Choroid plexus epithelial cell (primary cell): ENCODE results near the gene FAR2.
"Not testable (repeated sequence)": the region's sequence is repeated elsewhere in the genome, so short reads cannot be mapped to it uniquely, and the experiment has no call there.

Experiments used
- DNase-seq: peaks from one replicate; pipeline ENCODE4 v3.0.0-alpha.2; 2010; ENCODE audit warnings: low read depth
- H3K4me3 ChIP-seq: 2 replicates; pipeline ENCODE4 v1.5.1; 2011; ENCODE audit warnings: low read depth, mild to moderate bottlenecking, control low read depth, low read length, moderate library complexity
- TF ChIP-seq, protein P1 (sequence below): conservative IDR thresholded peaks from 2 replicates; pipeline ENCODE4 v1.5.1; 2011; ENCODE audit warnings: low read depth, mild to moderate bottlenecking, control low read depth, inconsistent platforms, low read length, moderate library complexity

Gene FAR2

DNA sequence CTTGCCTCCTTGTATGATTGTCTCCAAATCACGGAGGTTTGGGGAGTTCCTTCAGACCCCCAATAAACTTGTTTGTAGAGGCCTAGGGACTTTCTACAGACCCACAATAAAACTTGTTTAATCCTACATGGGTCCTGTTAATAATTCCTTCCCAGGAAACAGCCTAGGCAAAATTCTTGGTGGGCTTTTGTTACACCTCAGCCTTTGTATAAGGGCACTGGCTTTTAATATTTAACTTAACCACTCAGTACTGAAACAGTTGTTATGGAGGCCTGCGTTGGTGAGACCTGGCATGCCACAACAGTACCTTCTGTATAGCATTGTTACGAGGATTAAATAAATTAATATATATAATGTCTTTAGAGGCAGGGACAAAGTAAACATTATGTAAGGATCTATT is 32.7 kb upstream of the FAR2 start:
- H3K4me3 ChIP-seq, result no peak overlapping the region
- TF ChIP-seq, protein P1, sequence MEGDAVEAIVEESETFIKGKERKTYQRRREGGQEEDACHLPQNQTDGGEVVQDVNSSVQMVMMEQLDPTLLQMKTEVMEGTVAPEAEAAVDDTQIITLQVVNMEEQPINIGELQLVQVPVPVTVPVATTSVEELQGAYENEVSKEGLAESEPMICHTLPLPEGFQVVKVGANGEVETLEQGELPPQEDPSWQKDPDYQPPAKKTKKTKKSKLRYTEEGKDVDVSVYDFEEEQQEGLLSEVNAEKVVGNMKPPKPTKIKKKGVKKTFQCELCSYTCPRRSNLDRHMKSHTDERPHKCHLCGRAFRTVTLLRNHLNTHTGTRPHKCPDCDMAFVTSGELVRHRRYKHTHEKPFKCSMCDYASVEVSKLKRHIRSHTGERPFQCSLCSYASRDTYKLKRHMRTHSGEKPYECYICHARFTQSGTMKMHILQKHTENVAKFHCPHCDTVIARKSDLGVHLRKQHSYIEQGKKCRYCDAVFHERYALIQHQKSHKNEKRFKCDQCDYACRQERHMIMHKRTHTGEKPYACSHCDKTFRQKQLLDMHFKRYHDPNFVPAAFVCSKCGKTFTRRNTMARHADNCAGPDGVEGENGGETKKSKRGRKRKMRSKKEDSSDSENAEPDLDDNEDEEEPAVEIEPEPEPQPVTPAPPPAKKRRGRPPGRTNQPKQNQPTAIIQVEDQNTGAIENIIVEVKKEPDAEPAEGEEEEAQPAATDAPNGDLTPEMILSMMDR, result no peak
- DNase-seq, result no peak

DNA sequence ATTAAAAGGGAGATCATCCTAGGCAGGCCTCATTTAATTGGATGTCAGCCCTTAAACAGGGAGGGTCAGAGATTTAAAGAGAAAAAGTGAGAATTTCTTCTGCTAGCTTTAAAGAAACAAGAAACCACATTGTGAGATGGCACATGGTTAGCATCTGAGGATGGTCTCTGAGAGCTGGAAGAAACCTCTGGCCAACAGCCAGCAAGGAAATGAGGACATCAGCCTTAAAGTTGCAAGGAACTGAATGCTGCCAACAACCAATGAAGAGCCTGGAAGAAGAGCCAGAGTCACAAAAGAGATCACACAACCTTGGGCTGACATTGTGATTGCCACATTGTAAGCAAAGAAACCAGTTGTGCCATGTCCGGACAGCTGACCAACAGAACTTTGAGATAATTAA is 17.5 kb upstream of the FAR2 start:
- DNase-seq, result peak; percentile 83
- TF ChIP-seq, protein P1, result no peak
- H3K4me3 ChIP-seq, result no peak overlapping the region

DNA sequence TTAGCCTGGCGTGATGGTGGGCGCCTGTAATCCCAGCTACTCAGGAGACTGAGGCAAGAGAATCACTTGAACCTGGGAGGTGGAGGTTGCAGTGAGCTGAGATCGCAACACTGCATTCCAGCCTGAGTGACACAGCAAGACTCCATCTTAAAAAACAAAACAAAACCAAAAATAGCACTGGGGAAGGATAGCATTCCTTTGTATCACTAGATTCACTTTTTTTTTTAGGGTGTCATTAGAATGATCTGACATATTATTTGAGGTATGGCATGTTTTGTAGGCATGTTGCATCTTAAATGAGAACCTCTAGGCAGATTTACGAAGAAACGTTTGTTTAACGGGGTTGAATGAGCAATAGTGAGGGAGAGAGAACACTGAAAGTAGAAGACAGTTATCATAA is 16.8 kb upstream of the FAR2 start:
- no peak overlapping the region for H3K4me3 ChIP-seq
- TF ChIP-seq, protein P1, result no peak
- DNase-seq, result peak; percentile 40

DNA sequence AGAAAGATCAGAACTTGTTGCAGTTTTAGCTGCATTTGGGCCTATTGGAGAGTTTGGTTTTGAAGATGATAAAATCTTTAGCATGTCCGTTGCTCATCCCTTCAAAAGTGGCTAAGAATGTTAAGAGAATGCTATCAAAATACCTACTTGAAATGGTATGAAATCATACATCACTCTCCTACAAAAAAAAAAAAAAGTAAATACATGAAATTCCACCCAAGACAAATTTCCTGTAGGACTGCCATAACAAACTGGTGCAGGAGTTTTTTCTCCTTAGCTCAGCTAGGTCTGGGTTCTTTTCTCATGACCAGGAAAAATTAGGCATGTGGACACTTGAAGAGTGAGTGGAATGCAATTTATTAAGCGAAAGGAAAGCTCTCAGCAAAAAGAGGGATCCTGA is 15.9 kb upstream of the FAR2 start:
- H3K4me3 ChIP-seq, result no peak overlapping the region
- no peak for DNase-seq
- TF ChIP-seq, protein P1, result no peak

DNA sequence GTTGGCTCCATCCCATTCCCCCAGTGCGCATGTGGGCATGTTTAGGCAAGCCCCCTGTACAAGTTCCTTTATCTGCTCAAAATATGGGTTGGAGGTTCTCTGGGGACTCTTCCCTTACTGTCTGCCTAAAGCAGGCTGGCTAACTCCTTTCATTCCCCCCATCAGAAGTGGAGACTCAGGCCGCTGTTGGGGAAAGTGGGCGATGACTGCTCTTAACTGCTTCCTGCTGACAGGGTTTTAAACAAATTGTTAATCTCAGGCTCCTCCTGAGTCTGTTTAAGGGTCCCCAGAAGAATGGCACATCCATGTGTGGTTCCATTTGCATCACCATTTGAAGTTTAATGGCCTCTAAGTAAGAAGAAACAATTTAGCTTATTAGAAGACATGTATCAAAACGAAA is 15.4 kb upstream of the FAR2 start:
- TF ChIP-seq, protein P1, result no peak
- no peak overlapping the region for H3K4me3 ChIP-seq
- DNase-seq, result no peak

DNA sequence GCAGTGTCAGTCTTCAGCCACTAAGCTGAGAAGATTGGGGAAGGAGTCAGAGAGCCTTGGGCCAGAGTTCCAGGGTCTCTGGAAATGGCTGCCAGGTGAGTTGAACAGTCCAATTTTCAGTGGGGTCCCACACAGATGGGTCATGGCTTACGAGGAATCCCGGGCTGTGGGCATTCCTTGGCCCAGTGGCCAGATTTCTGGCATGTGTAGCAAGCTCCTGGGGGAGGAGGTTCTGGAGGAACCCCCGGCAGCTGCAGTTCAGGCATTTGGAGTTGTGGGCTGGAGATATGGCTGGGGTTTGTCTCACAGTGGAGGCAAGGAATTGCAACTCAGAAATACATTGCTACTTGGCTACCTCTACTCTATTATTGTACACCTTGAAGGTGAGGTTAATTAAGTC is 10.8 kb upstream of the FAR2 start:
- not testable (repeated sequence) for DNase-seq, H3K4me3 ChIP-seq

DNA sequence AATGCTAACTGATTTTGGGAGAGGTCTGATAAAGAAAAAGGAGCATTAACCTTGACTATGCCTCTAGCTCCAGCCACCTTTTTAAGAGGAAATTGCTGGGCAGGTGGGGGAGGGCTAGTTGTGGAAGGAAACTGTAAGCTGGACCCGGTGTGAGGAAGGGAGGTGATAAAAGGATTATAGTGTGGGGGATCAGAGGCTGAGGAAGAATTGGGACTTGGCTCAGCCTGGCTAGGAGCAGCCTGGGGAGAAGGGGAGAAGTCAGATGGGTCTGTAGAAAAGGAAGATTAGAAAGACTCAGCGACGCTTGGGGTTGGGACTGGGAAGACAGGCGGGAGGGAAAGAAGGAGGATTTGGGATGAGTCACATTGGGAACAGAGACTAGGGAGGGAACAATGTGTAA is 10.2 kb upstream of the FAR2 start:
- not testable (repeated sequence) for H3K4me3 ChIP-seq, DNase-seq

DNA sequence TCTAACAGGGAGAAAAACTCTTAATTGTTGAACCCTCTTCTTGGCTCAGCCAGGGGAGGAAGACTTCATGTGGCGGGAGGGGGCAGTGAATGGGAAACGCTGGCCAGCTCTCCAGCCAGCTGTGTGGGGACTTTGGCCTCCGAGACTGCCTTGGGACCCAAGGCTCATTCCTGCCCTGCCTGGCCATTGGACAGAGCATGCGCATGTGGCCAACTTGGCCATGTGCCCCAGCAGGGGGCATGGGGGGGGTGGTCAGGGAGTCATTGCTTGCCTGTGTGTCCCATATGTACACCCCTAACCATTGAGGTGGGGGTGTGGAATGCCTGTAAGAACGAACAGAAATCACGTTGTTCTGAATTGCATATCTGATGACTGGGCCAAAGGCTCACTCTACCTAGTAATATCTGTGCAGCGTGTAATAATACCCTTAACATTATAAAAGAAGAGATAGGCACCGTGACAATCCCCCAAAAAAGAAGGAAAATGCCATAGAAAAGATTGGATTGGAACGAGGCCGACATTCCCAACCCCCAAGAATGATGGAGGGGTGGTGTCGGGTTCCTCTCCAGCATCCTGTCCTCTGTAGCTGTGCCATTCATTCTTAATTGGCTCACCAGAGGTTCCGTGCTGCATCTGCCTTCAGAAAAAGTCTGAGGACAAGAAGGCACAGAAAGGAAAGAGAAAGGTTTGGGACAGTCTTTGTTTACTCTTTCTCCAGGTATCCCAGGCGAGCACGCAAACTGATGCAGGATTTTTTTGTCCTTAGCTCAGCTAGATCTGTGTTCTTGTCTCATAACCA is 3.5 kb upstream of the FAR2 start:
- TF ChIP-seq, protein P1, result no peak
- DNase-seq, result no peak
- H3K4me3 ChIP-seq, result no peak overlapping the region
